C4-2B (cell line): Measurements from ENCODE around the gene GTF3C4.

Experiments used
- H3K27ac ChIP-seq: fragments of 450-650 bp; 2 replicates; pipeline ENCODE4 v1.5.1; 2017
- CTCF ChIP-seq: fragments of 450-650 bp; conservative IDR thresholded peaks from 2 replicates; pipeline ENCODE4 v1.5.1; 2017; ENCODE audit warnings: mild to moderate bottlenecking
- ZFX ChIP-seq: fragments of 450-650 bp; IDR thresholded peaks from 2 replicates; pipeline ENCODE4 v1.6.1; 2017

GTF3C4 gene

GRCh38 chr9:132732326-132733259 is 62.3 kb downstream of the GTF3C4 start:
- TF ChIP-seq ZFX (no peak), CTCF (no peak)
- H3K27ac ChIP-seq = no peak overlapping the region

GRCh38 chr9:132733260-132733815 is 63.1 kb downstream of the GTF3C4 start:
- no peak overlapping the region for H3K27ac ChIP-seq
- no peak for TF ChIP-seq ZFX
- TF ChIP-seq CTCF = no peak

- no peak overlapping the region for H3K27ac ChIP-seq
- TF ChIP-seq CTCF = no peak
- TF ChIP-seq ZFX = no peak
Measured at GRCh38 chr9:132739710-132740310, 69.5 kb downstream of the GTF3C4 start.

GRCh38 chr9:132740526-132741309 is 70.5 kb downstream of the GTF3C4 start:
- TF ChIP-seq CTCF (no peak), ZFX (no peak)
- H3K27ac ChIP-seq = no peak overlapping the region

- TF ChIP-seq CTCF (no peak), ZFX (no peak)
- no peak overlapping the region for H3K27ac ChIP-seq
Measured at GRCh38 chr9:132742821-132743311, 72.6 kb downstream of the GTF3C4 start.

GRCh38 chr9:132743931-132744479 is 73.7 kb downstream of the GTF3C4 start:
- TF ChIP-seq CTCF (no peak), ZFX (no peak)
- H3K27ac ChIP-seq = no peak overlapping the region
